ENCODE data around the gene KLHL42. TPM values are rescaled to one million over a fixed set of nuclear protein-coding genes. Genes with fewer than 3 reads are reported as not detected.

KLHL42 gene
- total RNA-seq, 1 donor from 2014 or later = 77.8 TPM

Small RNA genes lying within 50 kb of the gene (small RNA-seq; reads per million reads assigned to genes)
- gene RF00019 (not detected), gene RF02271 (not detected)

Other genes starting within 250 kb of the KLHL42 start
- 3.0 TPM for gene REP15, start 83.8 kb upstream of the KLHL42 start, total RNA-seq
- gene MRPS35, start 69.4 kb upstream of the KLHL42 start, total RNA-seq = 81.9 TPM
- gene MANSC4, start within 50 bp of the KLHL42 start, total RNA-seq = 0.47 TPM
- not detected for gene PTHLH, start 192.5 kb downstream of the KLHL42 start, total RNA-seq

Measured in occipital lobe (tissue), 2 donors.